Limb (tissue), 2 donors: Measurements from ENCODE around the gene CCN5.
A peak's percentile ranks its signal among the peaks of the same experiment; 100 is the strongest.

ENCODE experiments used
- DNase-seq, 2 donors: peaks; one replicate each; pipeline ENCODE4 v3.0.0-alpha.2; 2016; ENCODE audit errors: extremely low spot score in 2 of 2

Gene CCN5

DNA sequence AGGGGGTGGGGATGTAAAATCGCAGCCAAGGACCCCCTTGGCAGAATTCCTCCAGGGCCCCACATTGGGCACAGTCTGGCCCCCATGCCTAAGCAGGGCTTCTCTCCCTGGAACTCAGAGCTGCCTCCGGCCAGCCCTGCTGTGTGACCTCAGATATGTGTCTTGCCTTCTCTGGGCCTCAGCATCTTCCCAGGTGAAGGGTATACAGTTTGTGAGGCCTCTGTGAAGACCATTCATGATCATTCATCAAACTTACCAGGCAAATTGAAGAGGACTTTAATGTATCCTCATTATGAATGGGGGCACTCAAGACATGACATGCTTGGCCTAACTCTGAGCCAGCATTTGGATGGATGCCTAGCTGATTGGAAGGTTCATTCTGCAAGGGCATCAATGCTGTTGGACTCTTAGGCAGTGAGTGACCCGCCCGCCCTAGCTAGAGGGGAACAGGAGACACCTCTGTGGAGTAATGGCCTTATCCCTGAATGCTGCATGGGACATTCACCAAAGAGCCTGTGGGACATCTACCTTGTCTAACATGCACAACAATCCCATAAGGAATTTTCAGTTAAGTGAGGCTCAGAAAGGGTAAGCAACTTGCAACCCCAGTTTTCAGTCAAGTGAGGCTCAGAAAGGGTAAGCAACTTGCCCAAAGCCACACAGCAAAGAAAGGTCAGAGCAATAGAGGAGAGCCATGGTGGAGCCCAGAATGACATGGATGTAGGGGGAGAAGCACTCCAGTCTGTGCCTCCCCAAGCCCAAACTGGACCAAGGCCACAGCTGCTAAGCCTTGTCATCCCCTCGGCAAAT, 535 bp downstream of the CCN5 start:
- DNase-seq = no peak

DNA sequence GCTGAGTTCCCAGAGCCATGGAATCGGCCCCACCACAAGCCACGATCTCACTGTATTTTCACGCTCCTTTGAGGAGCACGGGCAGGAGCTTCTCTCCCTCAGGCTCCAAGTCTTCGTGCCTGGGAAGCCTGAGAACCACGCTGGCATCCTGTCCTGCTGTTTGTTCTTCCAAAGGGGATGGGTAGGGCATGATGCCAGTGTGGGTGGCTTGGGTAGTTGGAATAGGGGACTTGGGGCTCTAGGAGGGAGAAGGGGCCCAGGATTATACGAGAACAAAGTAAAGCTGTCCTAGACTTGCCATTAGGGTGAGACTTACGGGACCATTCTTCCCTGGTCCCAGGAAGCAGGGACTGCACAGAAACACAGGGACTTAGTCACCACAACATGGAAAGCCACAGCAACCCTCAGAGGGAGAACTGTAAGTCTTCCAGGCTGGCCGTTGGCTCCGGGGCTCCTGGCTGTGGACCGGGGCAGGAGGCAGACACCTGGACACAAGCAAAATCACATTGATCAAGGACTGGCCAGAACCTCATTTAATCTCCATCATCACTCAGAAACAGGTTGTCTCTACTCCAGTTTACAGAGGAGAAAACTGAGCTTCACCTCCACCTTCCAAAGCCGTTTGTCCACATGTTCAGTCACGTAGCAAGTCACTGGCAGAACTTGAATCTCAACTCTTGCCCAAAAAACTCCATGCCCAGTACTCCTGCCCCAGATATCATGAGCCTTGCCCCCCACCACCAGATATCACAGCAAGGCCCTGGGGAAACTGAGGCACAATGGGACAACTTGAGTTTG, 1.3 kb downstream of the CCN5 start:
- no peak for DNase-seq

DNA sequence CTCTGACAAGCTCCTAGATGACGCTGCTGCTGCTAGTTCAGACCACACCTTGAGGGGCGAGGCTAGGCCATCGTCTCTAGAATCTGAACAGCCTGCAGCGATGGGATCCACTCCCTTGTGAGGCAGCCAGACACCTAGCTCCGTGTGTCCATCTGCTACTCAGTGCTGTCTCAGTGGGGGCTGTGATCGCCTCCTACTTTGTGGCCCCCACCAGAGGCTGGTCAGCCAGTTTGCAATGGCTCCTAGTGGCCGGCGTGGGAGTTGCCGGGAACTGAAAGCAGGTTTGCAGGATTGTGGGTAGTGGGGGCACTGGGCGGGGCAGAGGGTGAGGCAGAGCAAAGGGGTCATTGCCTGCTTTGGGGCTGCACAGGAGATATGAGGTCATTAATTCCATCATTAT, 2.8 kb downstream of the CCN5 start:
- DNase-seq = no peak

DNA sequence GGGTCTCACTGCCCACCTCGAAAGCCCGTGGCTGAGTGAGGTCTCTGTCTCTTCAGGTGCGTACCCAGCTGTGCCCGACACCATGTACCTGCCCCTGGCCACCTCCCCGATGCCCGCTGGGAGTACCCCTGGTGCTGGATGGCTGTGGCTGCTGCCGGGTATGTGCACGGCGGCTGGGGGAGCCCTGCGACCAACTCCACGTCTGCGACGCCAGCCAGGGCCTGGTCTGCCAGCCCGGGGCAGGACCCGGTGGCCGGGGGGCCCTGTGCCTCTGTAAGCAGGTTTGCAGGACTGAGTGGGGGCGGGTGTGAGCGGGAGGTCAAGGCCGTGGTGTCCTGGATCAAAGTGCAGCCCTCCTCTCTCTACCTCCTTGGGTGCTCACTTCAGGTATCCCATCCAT, 4.7 kb downstream of the CCN5 start:
- DNase-seq = no peak

- no peak for DNase-seq
Observed at GRCh38 chr20:44720621-44720996, 5.4 kb downstream of the CCN5 start.

- DNase-seq = no peak
Observed at GRCh38 chr20:44720997-44721784, 6.0 kb downstream of the CCN5 start.

DNA sequence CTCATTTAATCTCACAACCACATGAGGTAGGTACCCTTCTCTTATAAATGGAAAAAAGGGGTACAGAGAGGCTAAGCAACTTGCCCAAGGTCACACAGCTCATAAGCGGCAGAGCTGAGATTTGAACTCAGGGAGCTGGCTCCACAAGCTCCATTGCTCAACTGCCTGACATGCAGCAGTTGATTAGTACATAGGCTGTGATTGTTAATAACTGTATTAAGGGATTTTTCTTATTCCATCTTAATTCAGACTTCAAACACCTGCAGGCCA, 6.6 kb downstream of the CCN5 start:
- no peak for DNase-seq

DNA sequence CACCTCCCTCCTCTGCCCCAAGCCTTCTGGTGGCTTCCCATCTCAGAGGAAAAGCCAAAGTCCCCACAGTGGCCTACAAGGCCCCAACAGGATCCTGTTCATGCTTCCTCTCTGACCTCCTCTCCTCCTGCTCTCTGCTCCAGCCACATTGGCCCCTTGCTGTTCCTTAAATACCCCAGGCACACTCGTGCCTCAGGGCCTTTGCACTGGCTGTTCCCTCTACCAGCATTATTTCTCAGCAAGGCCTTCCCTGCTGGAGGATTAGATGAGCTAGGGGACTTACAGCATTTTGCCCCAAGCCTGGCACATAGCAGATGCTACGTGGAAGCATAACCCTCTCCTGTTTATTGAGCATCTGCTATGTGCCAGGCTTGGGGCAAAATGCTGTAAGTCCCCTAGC, 7.8 kb downstream of the CCN5 start:
- no peak for DNase-seq

DNA sequence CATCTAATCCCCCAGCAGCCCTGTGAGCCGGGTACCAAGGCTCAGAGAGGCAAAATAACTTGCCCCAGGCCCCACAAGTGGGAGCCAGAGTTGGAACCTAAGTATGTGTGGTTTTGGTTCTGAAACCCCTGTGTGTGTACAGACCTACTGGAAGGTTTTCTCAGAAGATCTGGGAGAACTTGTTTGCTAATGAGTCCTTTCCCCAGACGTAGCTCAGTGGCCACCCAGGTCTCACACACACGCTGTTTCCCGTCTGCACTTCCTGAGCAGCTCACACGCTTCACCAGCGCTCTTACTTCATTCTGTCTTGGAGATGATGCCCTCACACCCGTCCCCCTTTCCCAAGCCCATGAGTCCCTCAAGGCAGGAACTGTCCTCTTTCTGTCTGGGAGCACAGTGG, 8.2 kb downstream of the CCN5 start:
- no peak for DNase-seq

DNA sequence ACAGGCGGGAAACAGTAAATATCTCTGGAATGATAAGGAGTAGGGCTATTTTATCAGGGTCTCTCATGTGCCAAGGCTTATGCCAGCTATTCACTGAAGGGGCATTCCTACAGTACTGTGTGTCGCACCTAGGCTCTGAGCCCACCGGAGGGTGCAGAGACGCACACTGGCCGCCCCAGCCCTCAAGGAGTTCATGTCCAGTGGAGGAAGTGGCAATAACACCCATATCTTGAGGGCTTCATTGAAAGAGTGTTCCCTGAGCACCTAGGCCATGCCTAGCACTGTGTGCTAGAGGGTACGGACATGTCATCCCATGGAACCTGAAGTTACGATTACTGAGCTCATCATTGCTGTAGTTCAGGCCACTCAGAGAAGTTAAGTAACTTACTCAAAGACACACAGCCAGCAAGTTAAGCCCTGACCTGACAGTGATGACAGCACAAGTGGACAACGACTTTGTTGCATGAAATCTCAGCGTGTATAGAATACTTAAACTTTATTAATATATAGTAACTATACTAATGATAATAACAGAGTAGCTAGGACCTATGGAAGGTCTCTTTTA, 8.7 kb downstream of the CCN5 start:
- no peak for DNase-seq

DNA sequence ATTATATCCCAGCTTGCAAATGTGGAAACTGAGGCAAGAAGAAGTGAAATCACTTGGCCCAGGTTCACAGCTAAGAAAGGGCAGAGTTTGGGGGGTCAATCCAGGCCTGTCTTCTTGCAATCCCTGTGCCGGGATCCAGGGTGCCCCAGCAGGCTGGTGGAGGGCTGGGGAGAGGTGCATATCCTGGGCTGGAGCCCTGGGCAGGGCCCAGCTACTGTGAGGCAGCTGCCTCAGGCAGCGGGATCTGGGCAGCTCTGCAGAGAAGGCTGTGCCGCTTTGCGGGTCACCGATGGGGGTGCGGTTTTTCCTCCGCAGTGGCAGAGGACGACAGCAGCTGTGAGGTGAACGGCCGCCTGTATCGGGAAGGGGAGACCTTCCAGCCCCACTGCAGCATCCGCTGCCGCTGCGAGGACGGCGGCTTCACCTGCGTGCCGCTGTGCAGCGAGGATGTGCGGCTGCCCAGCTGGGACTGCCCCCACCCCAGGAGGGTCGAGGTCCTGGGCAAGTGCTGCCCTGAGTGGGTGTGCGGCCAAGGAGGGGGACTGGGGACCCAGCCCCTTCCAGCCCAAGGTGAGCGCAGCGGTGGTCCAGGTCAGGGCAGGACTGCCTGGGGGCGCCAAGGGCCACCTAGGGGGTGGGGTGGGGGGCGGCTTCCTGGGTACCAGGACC, 9.4 kb downstream of the CCN5 start:
- no peak for DNase-seq

GRCh38 chr20:44725837-44726236, 10.7 kb downstream of the CCN5 start:
- DNase-seq = no peak

- no peak for DNase-seq
Observed at GRCh38 chr20:44727039-44727438, 11.9 kb downstream of the CCN5 start.

DNA sequence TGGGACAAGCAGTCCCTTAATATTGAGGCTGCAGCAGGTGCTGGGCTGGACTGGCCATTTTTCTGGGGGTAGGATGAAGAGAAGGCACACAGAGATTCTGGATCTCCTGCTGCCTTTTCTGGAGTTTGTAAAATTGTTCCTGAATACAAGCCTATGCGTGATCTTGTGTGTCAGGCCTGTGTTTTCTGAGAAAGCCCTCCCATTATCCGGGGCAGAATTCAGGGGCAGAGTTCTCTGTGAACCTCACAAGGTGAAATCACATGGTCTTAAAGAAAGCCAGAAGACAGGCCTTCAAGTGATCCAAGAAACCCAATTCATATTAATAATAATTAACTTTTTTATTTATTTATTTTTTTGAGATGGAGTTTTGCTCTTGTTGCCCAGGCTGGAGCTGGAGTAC, 12.5 kb downstream of the CCN5 start:
- DNase-seq = no peak

DNA sequence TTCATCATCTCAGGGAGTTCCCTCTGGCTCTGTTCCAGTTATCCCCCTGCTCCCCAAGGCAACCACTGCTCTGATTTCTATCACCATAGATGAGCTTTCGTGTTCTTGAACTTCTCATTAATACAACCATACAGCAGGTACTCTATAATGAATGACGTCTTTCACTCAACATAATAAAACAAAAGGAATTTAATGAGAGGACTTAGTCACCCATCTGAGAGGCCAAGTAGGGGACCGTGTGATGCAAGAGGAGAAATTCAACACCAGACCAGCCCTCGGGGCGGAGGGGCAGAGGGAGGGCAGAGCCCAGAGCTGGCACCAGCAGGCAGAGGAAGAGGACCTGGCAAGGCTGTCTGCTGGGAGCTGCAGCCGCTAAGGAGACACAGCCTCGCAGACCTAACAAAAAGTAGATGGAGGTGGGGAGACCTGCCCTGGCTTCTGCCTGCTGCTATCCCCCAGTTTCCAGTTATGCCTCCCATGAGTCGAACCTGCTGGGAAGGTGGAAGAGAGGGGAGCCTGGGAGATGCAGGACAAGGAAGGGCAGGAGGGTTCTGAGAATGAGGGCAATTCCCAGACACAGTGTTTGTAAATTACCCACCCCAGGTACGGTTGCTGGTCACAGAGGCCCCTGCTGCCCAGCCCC, 13.8 kb downstream of the CCN5 start:
- peak in 1 of 2 donors; percentile 62 for DNase-seq

- DNase-seq = no peak
Observed at GRCh38 chr20:44730441-44730840, 15.3 kb downstream of the CCN5 start.

DNA sequence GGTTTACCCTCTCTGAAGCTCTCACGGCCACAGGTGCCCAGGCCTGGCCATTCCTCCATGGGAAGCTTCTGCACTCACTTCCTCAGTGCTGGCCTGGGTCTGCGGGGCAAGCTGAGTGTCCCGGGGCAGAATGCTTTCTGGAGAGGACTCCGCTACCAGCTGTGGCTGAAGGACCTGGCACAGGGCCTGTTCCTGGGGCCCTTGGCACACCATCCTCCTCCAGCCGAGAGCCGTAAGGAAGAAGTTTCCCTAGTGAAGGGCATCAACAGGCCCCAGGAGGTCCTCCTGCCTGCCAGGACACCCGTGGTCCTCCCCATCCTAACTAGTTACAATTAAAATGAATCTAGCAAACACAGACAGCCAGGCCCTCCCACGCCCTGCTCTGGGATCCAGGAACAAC, 16.5 kb downstream of the CCN5 start:
- DNase-seq = no peak

- DNase-seq = no peak
Observed at GRCh38 chr20:44732327-44732726, 17.2 kb downstream of the CCN5 start.

GRCh38 chr20:44733341-44734069, 18.3 kb downstream of the CCN5 start:
- peak; percentile 45 to 74 for DNase-seq

- DNase-seq = no peak
Observed at GRCh38 chr20:44734938-44735337, 19.8 kb downstream of the CCN5 start.
